Activated T-cell treated with anti-CD3 and anti-CD28 coated beads, Interleukin-2, amount 50 U/mL, for 1 hour (primary cell): ENCODE data around the gene EFCAB6.

Experiments used
- DNase-seq: peaks from one replicate; pipeline ENCODE4 v3.0.0-alpha.2; 2020

EFCAB6 gene

GRCh38 chr22:43541462-43542407, 270.4 kb downstream of the EFCAB6 start:
- no peak for DNase-seq

- DNase-seq, result no peak
These were observed 271.1 kb downstream of the EFCAB6 start for GRCh38 chr22:43541022-43541421.

DNA sequence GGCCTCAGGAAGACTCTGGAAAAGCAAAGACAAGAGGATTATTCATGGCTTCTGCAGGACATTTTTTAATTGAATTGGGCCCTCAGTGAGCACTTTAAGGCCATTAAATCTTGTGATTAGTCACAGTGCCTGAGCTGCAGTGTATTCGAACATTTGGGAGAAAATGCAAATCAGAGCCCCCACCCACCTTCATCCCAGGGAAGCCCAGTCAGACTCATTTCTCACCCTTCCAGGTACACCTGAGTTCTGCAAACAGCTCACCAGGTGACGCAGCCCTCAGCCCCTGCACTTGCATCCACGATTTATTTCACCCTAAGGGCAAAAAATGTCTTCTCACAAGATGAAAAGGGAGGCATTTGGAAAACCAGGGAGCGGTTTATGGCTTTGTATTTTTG, 271.6 kb downstream of the EFCAB6 start:
- DNase-seq, result no peak

GRCh38 chr22:43539572-43540528, 272.3 kb downstream of the EFCAB6 start:
- DNase-seq, result no peak

DNA sequence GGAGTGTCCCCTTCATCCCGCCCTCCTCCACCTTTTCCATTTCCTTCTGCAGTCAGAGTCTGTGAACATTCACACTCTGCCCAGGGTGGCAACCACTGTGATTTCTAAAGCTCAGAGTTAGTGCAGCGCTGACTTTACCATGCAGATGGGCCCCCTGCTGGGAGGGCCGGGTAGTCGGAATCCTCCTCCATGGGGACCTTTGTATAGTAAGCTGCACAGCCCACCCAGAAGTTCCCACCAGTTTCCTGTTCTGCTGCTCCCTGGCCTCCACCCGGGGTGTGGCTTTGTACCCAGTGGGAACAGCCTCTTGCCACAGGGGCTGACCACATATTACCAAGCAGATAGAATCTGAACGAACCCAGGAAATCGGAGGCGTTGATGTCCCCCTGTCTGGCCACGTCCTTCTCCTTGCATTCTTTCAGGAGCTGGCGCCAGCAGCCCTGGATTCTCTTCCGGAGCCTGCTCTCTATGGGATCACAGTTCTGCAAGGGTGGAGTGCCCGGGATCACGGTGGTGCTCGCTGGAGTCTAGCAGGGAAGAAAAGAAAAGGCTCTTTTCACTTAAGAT, 275.0 kb downstream of the EFCAB6 start:
- no peak for DNase-seq

DNA sequence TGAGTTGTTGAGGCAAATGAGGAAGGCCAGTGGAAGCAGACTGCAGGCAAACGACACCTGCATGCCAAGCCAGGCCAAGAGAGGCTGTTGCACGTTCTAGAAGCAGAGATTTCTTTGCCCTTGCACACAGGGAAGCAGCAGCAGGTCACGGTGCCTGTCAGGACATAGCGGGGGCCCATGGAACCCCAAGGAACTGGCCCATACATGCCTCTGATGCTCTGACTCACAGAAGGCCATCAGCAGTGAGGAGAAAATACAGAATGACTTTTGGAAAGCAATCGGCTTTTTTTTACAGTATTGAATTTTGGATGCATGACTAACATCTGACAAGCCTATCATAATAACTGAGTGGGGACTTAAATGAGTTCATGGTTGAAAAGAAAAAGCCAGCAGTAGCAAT, 276.4 kb downstream of the EFCAB6 start:
- DNase-seq, result no peak

- no peak for DNase-seq
These were observed 276.8 kb downstream of the EFCAB6 start for GRCh38 chr22:43535336-43535735.

GRCh38 chr22:43534916-43535315, 277.2 kb downstream of the EFCAB6 start:
- DNase-seq, result no peak

- no peak for DNase-seq
These were observed 278.3 kb downstream of the EFCAB6 start for GRCh38 chr22:43533656-43534428.

GRCh38 chr22:43533156-43533530, 279.0 kb downstream of the EFCAB6 start:
- DNase-seq, result no peak

DNA sequence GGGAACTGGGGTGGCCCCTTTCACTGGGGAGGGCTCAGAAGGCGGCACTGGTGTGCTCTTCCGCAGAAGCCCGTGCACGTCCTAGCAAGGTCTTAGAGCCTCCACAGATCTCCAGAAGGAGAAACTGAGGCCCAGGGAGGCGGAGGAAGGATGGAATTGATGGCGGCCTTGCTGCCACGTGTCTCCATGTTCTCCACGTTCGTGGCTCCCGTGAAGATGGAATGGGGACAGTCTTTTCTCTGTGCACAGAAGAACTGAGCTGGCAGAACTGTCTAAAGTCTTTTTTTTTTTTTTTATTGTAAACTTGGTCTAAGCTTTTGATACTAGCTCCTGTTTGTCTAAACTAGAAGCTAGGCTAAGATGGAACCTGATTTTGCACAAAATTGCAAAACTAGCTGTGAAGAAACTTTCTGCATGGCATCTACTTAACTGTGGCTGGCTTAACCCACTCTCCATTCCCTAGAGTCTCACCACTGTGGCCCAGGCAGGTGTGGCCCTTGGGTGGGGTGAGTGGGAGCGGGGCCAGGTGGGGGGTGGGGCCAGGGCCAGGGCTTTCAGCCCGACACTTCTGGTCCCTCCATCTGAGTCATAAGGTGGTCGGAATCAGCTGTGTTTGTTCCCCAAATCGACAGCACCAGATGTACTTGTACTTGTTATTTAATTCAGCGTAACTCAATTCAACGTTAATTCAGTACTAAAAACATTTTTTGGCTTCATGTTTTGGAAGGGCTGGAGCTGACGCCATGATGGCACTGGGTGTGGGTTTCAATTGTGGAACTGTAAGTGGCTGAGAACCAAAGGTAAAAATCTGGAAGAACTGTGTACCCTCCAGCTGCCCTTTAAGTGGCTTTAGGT, 279.6 kb downstream of the EFCAB6 start:
- no peak for DNase-seq

- DNase-seq, result no peak
These were observed 280.5 kb downstream of the EFCAB6 start for GRCh38 chr22:43531651-43532050.

GRCh38 chr22:43530349-43531201, 281.5 kb downstream of the EFCAB6 start:
- DNase-seq, result no peak

- DNase-seq, result no peak
These were observed 282.2 kb downstream of the EFCAB6 start for GRCh38 chr22:43529934-43530333.

DNA sequence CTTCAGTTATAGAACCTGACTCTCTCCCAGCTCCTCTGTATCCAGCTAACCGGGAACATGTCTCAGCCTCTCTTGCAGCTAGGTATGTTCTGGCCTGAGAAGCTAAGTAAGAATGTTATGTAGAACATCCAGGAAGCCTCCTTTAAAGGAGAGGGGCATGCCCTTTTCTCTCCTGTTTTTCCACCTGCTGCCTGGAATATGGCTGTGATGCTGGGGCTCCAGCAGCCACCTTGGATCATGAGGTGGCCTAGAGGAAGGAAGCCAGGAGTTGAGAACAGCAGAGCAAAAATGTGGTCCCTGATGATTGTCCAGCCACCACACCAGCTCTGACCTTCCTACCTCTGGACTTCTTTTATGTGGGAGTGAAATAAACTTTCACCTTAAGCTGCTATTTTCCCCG, 282.6 kb downstream of the EFCAB6 start:
- no peak for DNase-seq

GRCh38 chr22:43528601-43529360, 283.3 kb downstream of the EFCAB6 start:
- no peak for DNase-seq

GRCh38 chr22:43526946-43527345, 285.2 kb downstream of the EFCAB6 start:
- no peak for DNase-seq

DNA sequence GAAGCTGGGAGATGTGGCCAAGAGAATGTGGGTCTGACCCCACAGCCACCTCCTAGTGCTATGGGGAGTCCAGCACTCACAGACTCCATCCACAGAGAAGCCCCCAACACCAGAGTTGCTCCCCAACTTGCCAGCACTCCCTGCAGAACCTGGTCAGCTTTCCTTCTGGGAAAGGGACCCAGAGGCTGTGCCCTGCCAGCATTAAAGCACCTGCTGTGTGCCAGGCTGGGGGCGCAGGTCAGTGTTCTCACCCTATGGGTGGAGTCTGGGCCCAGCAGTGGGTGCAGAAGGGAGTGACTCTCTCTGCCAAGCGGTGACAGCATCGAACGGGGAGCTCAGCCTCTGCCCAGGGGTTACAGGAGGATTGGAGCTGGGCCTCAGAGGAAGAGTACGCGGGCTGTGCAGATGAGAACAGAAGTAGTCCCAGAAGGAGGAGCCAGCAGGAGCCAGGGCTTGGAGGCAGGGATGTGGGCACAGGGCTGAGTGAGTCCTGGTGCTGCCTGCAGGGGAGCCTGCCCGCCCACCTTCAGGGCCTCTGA, 285.9 kb downstream of the EFCAB6 start:
- DNase-seq, result no peak

- DNase-seq, result no peak
These were observed 290.4 kb downstream of the EFCAB6 start for GRCh38 chr22:43521716-43522115.
